Measurements from ENCODE around the gene CCND1. TPM values are rescaled to one million over a fixed set of nuclear protein-coding genes. Genes with fewer than 3 reads are reported as not detected.

CCND1 gene
- total RNA-seq, 1 experiment from 2014 or later, result 372 TPM

DNA sequence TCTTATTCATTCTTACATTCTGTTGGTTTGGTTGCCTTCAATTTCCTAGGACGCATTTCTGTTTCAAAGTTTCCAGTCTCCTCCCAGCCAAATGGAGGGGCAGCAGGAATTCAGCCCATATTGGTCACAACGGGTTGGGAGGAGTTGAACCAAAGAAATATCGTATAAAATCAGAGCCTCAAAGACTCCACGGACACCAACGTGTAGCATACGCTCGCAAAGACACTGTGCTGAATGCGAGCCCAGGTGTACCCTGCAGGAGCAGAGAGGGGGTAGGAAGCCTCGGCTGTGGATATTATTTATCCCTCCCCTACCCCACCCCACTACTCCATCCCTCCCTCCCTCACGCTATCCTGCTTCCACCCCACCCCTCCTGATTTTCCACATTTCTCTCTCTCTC, 15.5 kb upstream of the CCND1 start:
- Histone ChIP-seq H2AFZ (ENCODE audit: low read length) (no peak overlapping the region), H3K27ac (ENCODE audit: insufficient read length, low read depth, low read length) (no peak overlapping the region), H3K23me2 (ENCODE audit: insufficient read length, low read depth, low read length, poor library complexity, severe bottlenecking) (no peaks in the 10 kb centered on the region), H3K4me2 (ENCODE audit: insufficient read depth, insufficient read length, low read length) (no peak overlapping the region), H3K23ac (ENCODE audit: insufficient read length, low read depth, low read length) (no peak overlapping the region), H3K79me2 (ENCODE audit: insufficient read depth, low read length) (no peaks in the 10 kb centered on the region), H3K9me3 (ENCODE audit: control insufficient read depth, low read depth, low read length) (peaks cover 6% of the 10 kb centered on the region), H3K14ac (ENCODE audit: insufficient read depth, low read length) (no peak overlapping the region), H2BK12ac (ENCODE audit: insufficient read length, low read depth, low read length) (no peak overlapping the region), H4K5ac (ENCODE audit: insufficient read length, low read depth, low read length) (no peak overlapping the region), H4K91ac (ENCODE audit: insufficient read length, low read depth, low read length) (no peak overlapping the region), H2BK5ac (ENCODE audit: insufficient read length, low read length) (no peak overlapping the region), H2BK120ac (ENCODE audit: low read depth, low read length, poor library complexity, severe bottlenecking) (no peak overlapping the region), H2BK20ac (ENCODE audit: low read depth, low read length, poor library complexity, severe bottlenecking) (no peak overlapping the region), H3K18ac (ENCODE audit: insufficient read length, low read depth, low read length) (no peak overlapping the region), H3K4ac (ENCODE audit: low read depth, low read length) (no peak overlapping the region), H4K8ac (replicated peaks; ENCODE audit: insufficient read length, low read depth, low read length) (no peak overlapping the region), H3K4me1 (ENCODE audit: insufficient read depth, low read length) (no peaks in the 10 kb centered on the region), H3K56ac (ENCODE audit: insufficient read length, low read depth, low read length) (no peak overlapping the region), H4K20me1 (ENCODE audit: control insufficient read depth, insufficient read depth, insufficient read length) (no peaks in the 10 kb centered on the region), H3K79me1 (ENCODE audit: insufficient read depth, low read depth, low read length, poor library complexity, severe bottlenecking) (no peaks in the 10 kb centered on the region), H3T11ph (ENCODE audit: low read length) (no peak overlapping the region), H2BK15ac (ENCODE audit: low read depth, low read length) (no peak overlapping the region), H3K9ac (ENCODE audit: extremely low read depth, insufficient read length, low read length) (no peak overlapping the region), H3K27me3 (ENCODE audit: insufficient read depth, low read length) (no peaks in the 10 kb centered on the region), H2AK5ac (ENCODE audit: insufficient read length, low read length) (no peak overlapping the region)
- Mint-ChIP-seq H3K27ac (no peak overlapping the region), H3K4me1 (no peaks in the 10 kb centered on the region), H3K36me3 (ENCODE audit: insufficient read depth in 1 of 3, low read depth in 3 of 3) (peaks cover 11 to 16% (median 14%) of the 10 kb centered on the region in 3 experiments), H3K4me3 (no peak overlapping the region), H3K27me3 (ENCODE audit: low read depth) (peaks cover 11% of the 10 kb centered on the region), H3K9me3 (peaks cover 18 to 21% of the 10 kb centered on the region in 2 experiments)
- TF ChIP-seq, protein P1, sequence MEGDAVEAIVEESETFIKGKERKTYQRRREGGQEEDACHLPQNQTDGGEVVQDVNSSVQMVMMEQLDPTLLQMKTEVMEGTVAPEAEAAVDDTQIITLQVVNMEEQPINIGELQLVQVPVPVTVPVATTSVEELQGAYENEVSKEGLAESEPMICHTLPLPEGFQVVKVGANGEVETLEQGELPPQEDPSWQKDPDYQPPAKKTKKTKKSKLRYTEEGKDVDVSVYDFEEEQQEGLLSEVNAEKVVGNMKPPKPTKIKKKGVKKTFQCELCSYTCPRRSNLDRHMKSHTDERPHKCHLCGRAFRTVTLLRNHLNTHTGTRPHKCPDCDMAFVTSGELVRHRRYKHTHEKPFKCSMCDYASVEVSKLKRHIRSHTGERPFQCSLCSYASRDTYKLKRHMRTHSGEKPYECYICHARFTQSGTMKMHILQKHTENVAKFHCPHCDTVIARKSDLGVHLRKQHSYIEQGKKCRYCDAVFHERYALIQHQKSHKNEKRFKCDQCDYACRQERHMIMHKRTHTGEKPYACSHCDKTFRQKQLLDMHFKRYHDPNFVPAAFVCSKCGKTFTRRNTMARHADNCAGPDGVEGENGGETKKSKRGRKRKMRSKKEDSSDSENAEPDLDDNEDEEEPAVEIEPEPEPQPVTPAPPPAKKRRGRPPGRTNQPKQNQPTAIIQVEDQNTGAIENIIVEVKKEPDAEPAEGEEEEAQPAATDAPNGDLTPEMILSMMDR (conservative IDR thresholded peaks at IDR 0.05), result no peak
- WGBS (ENCODE audit: extremely low coverage, insufficient read length, low lambda C conversion rate), result no CpG with 5 or more reads among the region's 10 CpGs
- DNase-seq, result no peak
